Thoracic aorta (tissue), 2 donors: ENCODE results near the gene MED15. TPM values are rescaled to one million over a fixed set of nuclear protein-coding genes. Genes with fewer than 3 reads are reported as not detected.

ENCODE experiments used
- ATAC-seq: fragments of 150-250 bp; one replicate; pipeline ENCODE4 v1.8.0; 2017; ENCODE audit warnings: low read depth; ENCODE audit not compliant: insufficient number of reproducible peaks, low FRiP score
- DNase-seq: peaks from one replicate; pipeline ENCODE4 v3.0.0-alpha.2; 2020; ENCODE audit warnings: low spot score
- H3K27ac ChIP-seq, 2 donors: fragments of 200-600 bp; sonication (generic); 1 replicate in 1 of 2; 2 replicates in 1 of 2; pipeline ENCODE4 v1.5.1; 2016; ENCODE audit warnings: mild to moderate bottlenecking in 2 of 2, moderate library complexity in 2 of 2
- H3K27me3 ChIP-seq: fragments of 200-600 bp; sonication (generic); replicated peaks from 2 replicates; pipeline ENCODE4 v1.6.0; 2016; ENCODE audit warnings: mild to moderate bottlenecking; ENCODE audit not compliant: insufficient read depth
- H3K36me3 ChIP-seq: fragments of 200-600 bp; sonication (generic); one replicate; pipeline ENCODE4 v1.5.1; 2016
- H3K4me1 ChIP-seq, 2 donors: fragments of 200-600 bp; sonication (generic); 1 replicate in 1 of 2; 2 replicates in 1 of 2; pipeline versions ENCODE4 v1.5.1 to v1.6.0; 2016; ENCODE audit warnings: low read depth in 2 of 2, mild to moderate bottlenecking in 1 of 2; ENCODE audit not compliant: control insufficient read depth in 1 of 2
- H3K4me3 ChIP-seq: fragments of 200-600 bp; sonication (generic); 2 replicates; pipeline ENCODE4 v1.5.1; 2016; ENCODE audit warnings: mild to moderate bottlenecking
- H3K9me3 ChIP-seq: fragments of 200-600 bp; sonication (generic); 2 replicates; pipeline ENCODE4 v1.5.1; 2016
- total RNA-seq, 2 donors: library from RNA; depleted of rRNA; stranded (reverse); fragments of >200 nt; gene quantifications; one replicate each; pipeline versions ENCODE4 v1.1.0 to v1.2.3, GENCODE V29; 2016
- TF ChIP-seq, protein P1 (sequence below): fragments of 200-600 bp; sonication (generic); IDR thresholded peaks from one replicate; pipeline ENCODE4 v1.5.1; 2019; ENCODE audit warnings: antibody characterized with exemption

The MED15 gene
- total RNA-seq, 2 donors from 2014 or later, result 78.9 to 98.6 TPM

DNA sequence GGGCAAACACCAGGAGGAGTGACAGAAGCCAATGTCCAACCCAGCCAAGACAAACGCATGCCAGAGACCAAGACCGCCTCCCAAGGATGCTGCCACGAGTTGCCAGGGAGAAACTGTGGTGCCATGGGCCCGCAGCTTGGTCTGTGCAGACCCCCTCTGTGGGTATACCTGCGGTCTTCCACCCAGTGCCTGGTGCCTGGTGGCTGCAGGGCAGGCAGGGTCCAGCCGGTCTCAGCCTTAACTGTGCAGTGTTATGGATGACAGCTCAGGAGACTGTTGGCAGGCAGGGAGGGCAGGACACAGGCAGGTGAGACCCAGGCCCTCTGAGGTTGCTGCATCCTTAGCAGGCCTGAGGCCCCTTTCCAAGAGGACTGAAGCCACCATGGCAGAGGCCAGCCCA lies 97.9 kb downstream of the MED15 start:
- Histone ChIP-seq H3K27me3 (no peaks in the 10 kb centered on the region), H3K36me3 (no peaks in the 10 kb centered on the region), H3K27ac (no peak overlapping the region), H3K9me3 (no peaks in the 10 kb centered on the region), H3K4me3 (no peak overlapping the region), H3K4me1 (no peaks in the 10 kb centered on the region)
- ATAC-seq (no peak), DNase-seq (no peak)
- TF ChIP-seq, protein P1, sequence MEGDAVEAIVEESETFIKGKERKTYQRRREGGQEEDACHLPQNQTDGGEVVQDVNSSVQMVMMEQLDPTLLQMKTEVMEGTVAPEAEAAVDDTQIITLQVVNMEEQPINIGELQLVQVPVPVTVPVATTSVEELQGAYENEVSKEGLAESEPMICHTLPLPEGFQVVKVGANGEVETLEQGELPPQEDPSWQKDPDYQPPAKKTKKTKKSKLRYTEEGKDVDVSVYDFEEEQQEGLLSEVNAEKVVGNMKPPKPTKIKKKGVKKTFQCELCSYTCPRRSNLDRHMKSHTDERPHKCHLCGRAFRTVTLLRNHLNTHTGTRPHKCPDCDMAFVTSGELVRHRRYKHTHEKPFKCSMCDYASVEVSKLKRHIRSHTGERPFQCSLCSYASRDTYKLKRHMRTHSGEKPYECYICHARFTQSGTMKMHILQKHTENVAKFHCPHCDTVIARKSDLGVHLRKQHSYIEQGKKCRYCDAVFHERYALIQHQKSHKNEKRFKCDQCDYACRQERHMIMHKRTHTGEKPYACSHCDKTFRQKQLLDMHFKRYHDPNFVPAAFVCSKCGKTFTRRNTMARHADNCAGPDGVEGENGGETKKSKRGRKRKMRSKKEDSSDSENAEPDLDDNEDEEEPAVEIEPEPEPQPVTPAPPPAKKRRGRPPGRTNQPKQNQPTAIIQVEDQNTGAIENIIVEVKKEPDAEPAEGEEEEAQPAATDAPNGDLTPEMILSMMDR, result no peak

DNA sequence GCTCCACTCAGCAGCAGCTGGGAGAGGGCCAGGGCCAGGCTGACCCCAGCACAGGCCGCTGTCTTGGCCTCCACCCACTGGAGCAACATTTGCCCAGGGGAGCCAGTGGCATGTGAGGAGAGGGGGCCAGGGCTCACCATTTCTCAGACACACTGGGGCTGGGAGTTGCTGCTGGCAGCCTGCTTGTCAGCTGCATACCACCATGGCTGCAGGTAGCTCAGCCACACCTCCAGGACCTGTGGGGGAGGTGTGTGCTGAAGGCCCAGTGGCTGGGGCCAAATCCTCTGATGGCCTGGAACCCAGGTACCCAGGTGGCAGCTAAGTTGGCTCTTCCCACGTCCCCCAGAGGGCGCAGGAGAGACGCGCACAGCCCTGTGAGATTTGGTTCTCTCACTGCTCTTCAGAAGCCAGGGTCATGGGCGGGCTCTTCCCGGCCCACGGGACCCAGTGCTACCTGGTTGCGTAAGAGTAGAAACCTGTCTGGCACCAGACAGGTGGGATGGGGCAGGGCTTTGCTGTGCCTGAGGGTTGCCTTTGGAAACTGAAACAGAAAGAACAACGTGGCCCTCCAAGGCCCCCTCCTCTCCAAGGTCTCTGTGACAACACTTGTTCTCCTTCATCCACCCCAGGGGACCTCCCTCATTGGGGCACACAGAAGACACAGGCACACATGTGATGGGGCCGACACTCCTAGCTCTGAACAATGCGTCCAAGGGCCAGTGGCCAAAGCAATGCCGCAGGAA lies 98.8 kb downstream of the MED15 start:
- no peak overlapping the region for H3K27ac ChIP-seq
- ATAC-seq, result no peak

DNA sequence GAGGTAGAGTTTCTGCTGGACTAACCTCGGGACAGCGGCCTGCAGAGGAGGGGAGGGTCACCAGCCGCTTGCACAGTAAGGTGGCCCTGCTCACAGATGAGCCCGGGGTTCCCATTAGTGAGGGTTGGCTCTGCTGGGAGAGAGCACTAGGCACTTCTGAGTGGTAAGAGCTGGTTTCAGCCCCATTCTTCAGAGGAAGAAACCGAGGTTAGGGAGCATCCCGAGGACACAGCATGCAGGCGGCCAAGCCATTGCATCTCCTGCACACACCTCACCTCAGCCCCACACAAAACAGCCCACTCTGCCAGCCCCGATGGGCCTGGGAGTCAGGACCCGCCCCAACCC lies 99.3 kb downstream of the MED15 start:
- ATAC-seq (no peak), DNase-seq (no peak)
- Histone ChIP-seq H3K9me3 (no peaks in the 10 kb centered on the region), H3K27me3 (no peaks in the 10 kb centered on the region), H3K4me3 (no peak overlapping the region), H3K27ac (no peak overlapping the region), H3K36me3 (no peaks in the 10 kb centered on the region), H3K4me1 (no peaks in the 10 kb centered on the region)
- TF ChIP-seq, protein P1, result no peak

More for the DNA sequence above, 98.8 kb downstream of the MED15 start:
- Histone ChIP-seq H3K27me3 (no peaks in the 10 kb centered on the region), H3K4me1 (no peaks in the 10 kb centered on the region), H3K9me3 (no peaks in the 10 kb centered on the region), H3K36me3 (no peaks in the 10 kb centered on the region), H3K4me3 (no peak overlapping the region)
- DNase-seq, result no peak
- TF ChIP-seq, protein P1, result peak; percentile 44

DNA sequence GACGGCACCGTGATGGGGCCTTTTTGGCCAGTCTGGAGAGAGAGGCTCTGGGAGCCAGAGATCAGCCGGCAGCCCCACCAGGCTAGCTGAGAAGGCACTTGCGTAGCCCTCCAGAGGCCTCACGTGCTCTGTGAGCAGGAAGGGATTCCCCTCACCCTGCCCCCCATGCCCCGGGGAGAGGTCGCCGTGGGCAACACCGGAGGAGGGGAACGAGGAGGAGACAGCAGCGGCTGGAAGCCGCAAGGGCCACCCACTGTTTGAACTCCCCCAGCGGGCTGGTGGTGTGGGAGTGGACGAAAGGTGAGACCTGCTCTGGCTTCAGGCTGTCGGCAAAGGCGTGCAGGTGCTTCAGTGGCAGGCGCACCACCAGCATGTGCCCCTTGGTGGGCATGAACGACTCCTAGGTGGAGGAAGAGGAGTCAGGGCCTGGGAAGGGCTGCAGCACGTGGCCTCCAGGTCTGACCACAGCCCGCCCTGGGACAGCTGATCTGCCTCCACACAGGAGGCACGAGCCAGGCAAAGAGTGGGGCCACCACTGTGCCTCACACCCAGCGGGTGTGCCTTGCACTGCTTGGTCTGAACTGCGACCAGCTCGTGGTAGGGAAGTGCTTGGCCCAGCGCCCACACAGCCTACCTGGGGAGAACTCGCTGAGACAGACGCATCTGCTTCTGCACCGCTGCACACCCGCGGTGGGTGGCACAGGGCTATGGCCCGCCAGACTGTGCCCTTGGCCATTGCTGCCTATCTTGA lies 99.9 kb downstream of the MED15 start:
- TF ChIP-seq, protein P1, result no peak

DNA sequence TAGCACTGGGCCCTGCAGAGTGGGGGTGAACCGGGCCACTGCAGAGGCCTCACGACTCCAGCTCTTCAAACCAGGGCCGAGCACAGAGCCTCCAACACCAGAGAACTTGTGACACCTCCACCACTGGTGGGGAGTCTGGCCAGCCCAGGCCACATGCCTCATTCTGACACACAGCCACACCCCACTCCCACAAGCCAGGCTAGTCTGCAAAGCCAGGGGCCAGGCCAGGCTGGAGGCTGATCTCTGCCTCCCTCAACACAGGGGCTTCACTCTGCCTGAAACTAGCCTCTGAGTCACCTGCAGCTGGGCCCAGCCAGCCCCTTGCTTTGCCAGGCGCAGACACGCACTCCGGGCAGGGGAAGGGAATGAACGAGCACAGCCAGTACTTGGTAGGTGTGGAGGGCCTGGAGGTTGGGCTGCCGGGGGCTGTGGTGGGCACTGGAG lies 102.9 kb downstream of the MED15 start:
- no peaks in the 10 kb centered on the region for H3K27me3 ChIP-seq
- DNase-seq (no peak), ATAC-seq (no peak)
- TF ChIP-seq, protein P1, result no peak
- H3K36me3 ChIP-seq, result no peaks in the 10 kb centered on the region
- no peaks in the 10 kb centered on the region for H3K4me1 ChIP-seq
- H3K4me3 ChIP-seq, result no peak overlapping the region
- H3K27ac ChIP-seq, result no peak overlapping the region
- H3K9me3 ChIP-seq, result no peaks in the 10 kb centered on the region

More for the DNA sequence above, 99.9 kb downstream of the MED15 start:
- Histone ChIP-seq H3K36me3 (no peaks in the 10 kb centered on the region), H3K4me1 (no peaks in the 10 kb centered on the region), H3K27ac (no peak overlapping the region), H3K9me3 (no peaks in the 10 kb centered on the region), H3K27me3 (no peaks in the 10 kb centered on the region), H3K4me3 (no peak overlapping the region)
- ATAC-seq, result no peak
- no peak for DNase-seq
